Kidney tubule cell (primary cell): Measurements from ENCODE around the gene LIPF.
"Not testable (repeated sequence)": the region's sequence is repeated elsewhere in the genome, so short reads cannot be mapped to it uniquely, and the experiment has no call there.

Experiments
- DNase-seq: peaks from one replicate; pipeline ENCODE4 v3.0.0-alpha.2; 2018; ENCODE audit warnings: low spot score

Gene LIPF

GRCh38 chr10:88664142-88664541 is at the start of gene LIPF:
Gene LIPF, plus strand, starts transcription at chr10:88664442. Its CDS starts 2,856 bp downstream, at chr10:88667298.
- DNase-seq = no peak

- no peak for DNase-seq
Observed at GRCh38 chr10:88616250-88616977, 47.8 kb upstream of the LIPF start.

- no peak for DNase-seq
Observed at GRCh38 chr10:88617772-88618300, 46.4 kb upstream of the LIPF start.

GRCh38 chr10:88618496-88618895 is 45.7 kb upstream of the LIPF start:
- DNase-seq = no peak

- no peak for DNase-seq
Observed at GRCh38 chr10:88620441-88620840, 43.8 kb upstream of the LIPF start.

GRCh38 chr10:88623835-88624234 is 40.4 kb upstream of the LIPF start:
- no peak for DNase-seq

- DNase-seq = peak; percentile 9
Observed at GRCh38 chr10:88624840-88625239, 39.4 kb upstream of the LIPF start.

- no peak for DNase-seq
Observed at GRCh38 chr10:88640186-88640585, 24.1 kb upstream of the LIPF start.

- DNase-seq = no peak
Observed at GRCh38 chr10:88642209-88642608, 22.0 kb upstream of the LIPF start.

- DNase-seq = peak; percentile 39
Observed at GRCh38 chr10:88642963-88643362, 21.3 kb upstream of the LIPF start.

GRCh38 chr10:88647061-88647615 is 17.1 kb upstream of the LIPF start:
- no peak for DNase-seq

- DNase-seq = peak; percentile 81
Observed at GRCh38 chr10:88651101-88651551, 13.1 kb upstream of the LIPF start.

- no peak for DNase-seq
Observed at GRCh38 chr10:88652616-88653015, 11.6 kb upstream of the LIPF start.

GRCh38 chr10:88657901-88658300 is 6.3 kb upstream of the LIPF start:
- peak; percentile 48 for DNase-seq

GRCh38 chr10:88659725-88660597 is 4.3 kb upstream of the LIPF start:
- DNase-seq = no peak

- no peak for DNase-seq
Observed at GRCh38 chr10:88660598-88660884, 3.7 kb upstream of the LIPF start.

- DNase-seq = peak; percentile 57
Observed at GRCh38 chr10:88661018-88661417, 3.2 kb upstream of the LIPF start.

GRCh38 chr10:88661577-88661976 is 2.7 kb upstream of the LIPF start:
- no peak for DNase-seq

GRCh38 chr10:88663153-88663552 is 1.1 kb upstream of the LIPF start:
- DNase-seq = not testable (repeated sequence)

- no peak for DNase-seq
Observed at GRCh38 chr10:88668465-88668864, 4.2 kb downstream of the LIPF start.

- DNase-seq = peak; percentile 4
Observed at GRCh38 chr10:88670497-88670896, 6.3 kb downstream of the LIPF start.

GRCh38 chr10:88672041-88672440 is 7.8 kb downstream of the LIPF start:
- DNase-seq = peak; percentile 82
